Stimulated activated CD4-positive, alpha-beta T cell treated with anti-CD3 and anti-CD28 coated beads, TNF-alpha, amount 100 ng/mL, for 48 hours (primary cell): Measurements from ENCODE around the gene ZBTB18.
A peak's percentile ranks its signal among the peaks of the same experiment; 100 is the strongest.

ENCODE experiments used
- DNase-seq, 3 donors: peaks; one replicate each; pipeline ENCODE4 v3.0.0-alpha.2; 2020; ENCODE audit warnings: low read depth in 3 of 3

ZBTB18 gene

GRCh38 chr1:244062156-244062725, 11.2 kb downstream of the ZBTB18 start:
- DNase-seq, result no peak

DNA sequence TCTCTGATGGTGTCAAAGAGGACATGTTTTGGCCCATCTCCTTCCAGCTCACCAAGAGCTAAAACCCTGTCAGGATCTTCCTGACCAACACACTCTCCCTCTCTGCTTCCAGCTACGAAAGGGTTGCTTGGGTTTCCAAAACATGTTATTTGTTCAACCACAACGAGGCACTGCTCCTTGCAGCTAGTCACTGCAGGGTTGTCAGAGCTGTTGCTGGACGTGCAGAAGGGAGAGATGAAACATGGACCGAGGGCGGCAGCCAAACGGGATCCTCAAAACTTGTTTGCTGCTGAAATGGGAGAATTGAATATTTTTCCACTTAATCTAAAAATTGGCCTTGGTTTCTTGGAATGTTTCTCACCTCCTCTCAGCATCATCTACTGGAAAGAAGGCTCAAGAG, 12.4 kb downstream of the ZBTB18 start:
- no peak for DNase-seq

- DNase-seq, result no peak
These were observed 13.5 kb downstream of the ZBTB18 start for GRCh38 chr1:244064621-244065020.

DNA sequence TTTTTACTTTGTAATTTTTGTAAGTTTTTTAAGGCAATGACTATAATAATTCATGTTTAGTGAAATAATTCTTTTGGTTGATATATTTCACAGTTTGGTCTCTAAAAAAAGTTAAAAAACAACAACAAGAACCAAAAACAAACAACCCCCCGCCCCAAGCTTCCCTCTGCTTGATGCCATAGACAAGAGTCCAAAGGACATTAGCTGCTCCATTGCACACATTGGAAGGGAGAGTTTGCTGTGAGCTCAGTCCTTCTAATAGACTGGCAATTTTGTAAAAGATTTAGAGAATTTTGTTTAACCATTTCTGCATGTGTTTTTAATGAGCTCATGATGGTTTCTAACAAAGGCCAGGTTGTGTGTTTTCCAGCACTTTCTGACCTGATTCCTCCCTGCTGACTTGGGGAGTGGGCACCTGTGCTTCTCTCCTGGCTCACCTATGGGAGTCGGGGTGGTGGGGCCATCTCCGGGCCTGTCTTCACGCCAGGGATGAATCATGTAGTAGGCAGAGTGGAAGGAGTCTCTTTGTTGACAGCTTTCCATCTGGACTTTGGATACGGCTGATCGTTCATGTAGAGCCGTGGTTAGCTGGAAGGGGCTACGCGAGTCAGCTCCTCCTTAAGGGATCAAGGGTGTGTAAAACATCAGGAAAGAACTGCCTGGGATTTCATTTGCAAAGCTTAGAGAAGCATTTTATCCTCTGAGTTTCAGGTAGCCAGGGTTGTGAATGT, 14.1 kb downstream of the ZBTB18 start:
- DNase-seq, result no peak

DNA sequence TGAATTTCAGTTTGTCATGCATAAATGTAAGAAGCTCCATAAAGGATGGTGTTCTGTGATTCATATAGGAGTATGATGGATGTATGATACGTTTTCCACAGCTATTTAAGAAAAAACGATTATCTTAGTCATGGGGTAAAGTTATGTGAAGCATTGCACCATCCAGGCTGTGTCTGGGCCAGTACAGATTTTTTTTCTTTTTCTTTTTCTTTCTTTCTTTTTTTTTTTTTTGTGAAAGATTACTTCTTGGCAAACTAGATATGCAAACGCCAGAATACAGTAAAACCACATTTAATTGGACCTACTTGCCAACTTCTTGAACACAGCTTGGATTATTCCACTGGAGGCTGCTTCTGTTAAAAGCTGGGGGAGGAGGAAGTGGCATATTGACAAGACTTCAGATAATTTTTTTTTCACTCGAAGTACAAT, 14.9 kb downstream of the ZBTB18 start:
- DNase-seq, result no peak

- no peak for DNase-seq
These were observed 16.1 kb downstream of the ZBTB18 start for GRCh38 chr1:244066954-244067716.

- no peak for DNase-seq
These were observed 16.8 kb downstream of the ZBTB18 start for GRCh38 chr1:244067893-244068292.

- no peak for DNase-seq
These were observed 17.5 kb downstream of the ZBTB18 start for GRCh38 chr1:244068567-244068966.

DNA sequence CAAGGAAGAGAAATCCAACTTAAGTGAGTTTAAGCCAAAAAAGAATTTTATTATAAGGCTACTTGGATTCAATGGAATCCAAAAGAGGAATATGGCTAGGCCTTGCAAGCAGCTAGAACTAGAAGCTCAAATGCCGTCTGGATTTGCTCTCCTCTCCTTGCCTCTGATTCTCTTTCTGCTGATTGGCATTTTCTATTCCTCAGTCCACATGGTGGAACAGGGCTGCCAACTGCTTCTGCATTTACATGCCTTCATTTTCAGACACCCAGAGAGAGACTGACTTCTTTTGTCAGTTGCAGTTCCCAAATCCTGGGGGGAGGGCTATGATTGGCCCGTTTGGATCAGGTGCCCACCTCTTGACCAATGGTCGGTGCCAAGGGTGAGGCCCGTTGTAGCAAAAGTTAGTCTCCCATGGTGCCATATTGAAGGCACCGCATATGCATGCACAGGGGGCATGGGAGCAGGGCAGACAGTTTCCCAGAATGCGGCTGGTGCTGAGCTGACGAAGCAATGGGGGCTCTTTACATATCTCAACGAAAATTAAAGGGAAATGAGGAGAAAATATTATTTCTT, 18.3 kb downstream of the ZBTB18 start:
- no peak for DNase-seq

DNA sequence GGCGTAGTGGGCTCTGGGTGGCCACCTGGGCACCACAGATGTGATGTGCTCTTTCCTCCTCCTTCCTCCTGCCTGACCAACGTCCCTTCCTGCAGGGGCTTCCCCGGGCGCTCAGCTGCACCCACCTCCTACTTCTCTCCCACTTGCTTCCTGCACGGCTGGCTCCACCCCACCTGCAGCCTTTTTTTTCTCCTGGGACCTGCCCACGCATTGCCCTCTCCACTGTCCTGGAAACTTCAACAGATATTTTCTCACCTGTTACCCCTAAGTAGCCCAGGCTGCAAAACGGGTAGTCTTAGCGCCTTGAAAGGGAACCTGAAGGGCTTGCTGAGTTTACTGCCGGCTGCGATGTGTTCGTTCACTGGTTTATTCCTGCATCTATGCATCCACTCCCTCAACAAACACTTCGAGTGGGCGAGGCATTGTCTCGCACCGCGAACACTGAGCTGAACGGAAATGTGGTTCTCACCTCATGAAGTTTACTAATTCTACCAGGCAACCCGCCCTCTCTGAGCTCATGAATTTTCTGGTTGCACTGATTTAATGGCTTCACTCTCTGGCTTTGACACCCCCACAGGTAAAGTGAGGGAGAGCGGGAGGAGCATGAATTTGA, 23.6 kb downstream of the ZBTB18 start:
- peak in 2 of 3 donors; percentile 23 to 45 for DNase-seq

- no peak for DNase-seq
These were observed 24.2 kb downstream of the ZBTB18 start for GRCh38 chr1:244075247-244075722.

- DNase-seq, result no peak
These were observed 25.7 kb downstream of the ZBTB18 start for GRCh38 chr1:244076740-244077139.

DNA sequence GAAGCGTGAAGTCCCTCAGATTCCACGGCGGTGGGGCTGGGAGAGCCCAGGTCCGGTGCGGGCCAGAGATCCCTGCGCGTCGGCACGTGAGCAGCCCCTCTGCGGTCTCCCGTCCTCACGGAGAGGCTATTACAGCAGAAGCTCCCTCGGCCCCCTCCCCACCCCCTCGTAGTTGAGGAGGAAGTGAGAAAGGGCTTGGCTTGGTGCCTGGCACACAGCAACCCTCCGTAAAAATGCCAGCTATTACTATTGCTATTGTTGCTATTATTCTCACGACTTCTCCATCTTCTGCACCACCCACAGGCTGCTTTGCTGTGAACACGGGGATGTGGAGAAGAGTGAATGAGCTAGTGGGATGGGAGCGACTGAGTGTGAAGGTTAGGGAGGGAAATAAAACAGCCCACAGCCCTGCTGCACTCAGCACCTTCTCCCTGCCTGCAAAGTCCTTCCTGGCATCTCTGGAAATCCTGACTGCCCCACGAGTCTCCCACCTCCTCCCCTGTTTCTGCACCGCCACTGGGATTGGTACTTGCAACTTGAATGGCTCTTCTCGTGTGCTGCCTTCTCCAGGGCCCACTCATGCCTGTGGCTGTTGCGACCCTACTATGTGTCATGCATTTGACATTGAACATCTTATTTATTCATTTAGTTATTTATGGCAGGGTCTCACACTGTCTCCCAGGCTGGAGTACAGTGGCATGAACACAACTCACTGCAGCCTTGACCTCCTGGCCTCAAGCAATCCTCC, 26.6 kb downstream of the ZBTB18 start:
- no peak for DNase-seq

GRCh38 chr1:244080343-244080929, 29.4 kb downstream of the ZBTB18 start:
- DNase-seq, result no peak

DNA sequence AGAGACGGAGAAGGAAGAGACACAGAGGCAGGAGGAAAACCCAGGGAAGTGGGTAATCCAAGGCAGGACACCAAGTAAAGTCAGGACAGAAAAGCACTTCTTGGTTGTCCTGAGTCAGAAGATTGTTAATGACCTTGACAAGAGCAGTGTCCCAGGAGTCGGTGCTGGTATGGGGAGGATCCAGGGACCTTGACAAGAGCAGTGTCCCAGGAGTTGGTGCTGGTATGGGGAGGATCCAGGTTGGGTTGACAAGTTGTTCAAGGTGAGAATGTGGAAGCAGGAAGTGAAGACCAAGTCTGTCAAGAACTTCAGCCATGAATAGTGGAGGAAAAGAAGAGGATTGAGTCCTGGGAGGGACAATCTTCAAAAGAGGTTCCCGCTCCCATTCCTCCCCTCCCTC, 31.9 kb downstream of the ZBTB18 start:
- no peak for DNase-seq

GRCh38 chr1:244083383-244083943, 32.4 kb downstream of the ZBTB18 start:
- DNase-seq, result no peak

DNA sequence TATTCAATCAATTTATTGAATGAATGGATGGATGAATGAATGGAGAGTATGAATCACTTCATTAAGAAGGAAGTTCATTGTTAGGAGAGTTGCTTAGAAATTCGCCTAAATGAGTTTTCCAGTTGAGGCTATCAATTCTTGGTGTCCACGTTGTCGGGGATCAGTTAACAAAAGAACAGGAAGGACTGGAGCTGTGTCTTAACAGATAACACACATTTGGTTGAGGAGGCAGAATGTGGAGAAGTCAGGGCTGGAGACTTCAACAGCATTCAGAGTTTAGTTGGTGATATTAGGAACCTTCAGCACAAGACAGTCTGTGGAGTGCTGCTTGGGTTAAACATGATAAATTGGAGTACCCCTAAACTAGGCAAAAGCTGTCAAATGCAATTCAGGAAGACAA, 33.7 kb downstream of the ZBTB18 start:
- no peak for DNase-seq

DNA sequence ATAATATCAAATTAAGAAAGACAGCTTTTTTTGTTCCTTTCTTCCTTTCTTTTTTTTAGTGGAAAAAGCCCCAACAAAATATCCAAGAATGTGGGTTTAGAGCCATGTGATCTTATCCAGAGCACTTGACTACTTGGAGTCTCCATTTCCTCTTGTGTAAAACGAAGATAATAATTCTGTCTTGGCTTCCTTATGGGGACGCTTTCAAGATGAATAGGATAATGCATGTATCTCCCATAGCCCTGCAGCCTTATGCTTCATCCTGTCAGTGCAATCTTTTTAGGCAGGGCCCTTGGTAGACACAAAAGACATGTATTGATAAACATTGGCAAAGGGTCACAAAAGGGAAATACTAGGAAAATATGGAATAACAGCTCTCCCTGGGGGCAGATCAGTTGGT, 34.8 kb downstream of the ZBTB18 start:
- no peak for DNase-seq

DNA sequence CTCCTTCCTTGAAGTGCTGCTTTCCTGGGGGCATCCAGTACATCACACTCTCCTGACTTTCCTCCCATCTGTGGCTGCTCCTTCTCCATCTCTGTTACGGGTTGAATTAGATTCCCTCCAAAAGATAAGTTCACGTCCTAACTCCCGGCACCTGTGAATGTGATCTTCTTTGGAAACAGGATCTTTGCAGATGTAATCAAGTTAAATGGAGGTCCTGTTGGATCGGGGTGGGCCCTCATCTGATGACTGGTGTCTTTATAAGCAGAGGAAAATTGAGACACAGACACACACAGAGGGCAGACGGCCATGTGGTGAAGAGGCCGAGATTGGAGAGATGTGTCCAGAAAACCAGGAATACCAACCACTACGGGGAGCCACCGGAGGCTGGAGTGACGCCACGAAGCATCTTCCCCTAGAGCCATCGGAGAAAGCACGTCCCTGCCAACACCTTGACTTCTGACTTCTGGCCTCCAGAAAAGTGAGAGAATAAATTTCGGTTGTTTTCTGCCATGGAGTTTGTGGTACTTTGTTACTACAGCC, 36.0 kb downstream of the ZBTB18 start:
- no peak for DNase-seq

DNA sequence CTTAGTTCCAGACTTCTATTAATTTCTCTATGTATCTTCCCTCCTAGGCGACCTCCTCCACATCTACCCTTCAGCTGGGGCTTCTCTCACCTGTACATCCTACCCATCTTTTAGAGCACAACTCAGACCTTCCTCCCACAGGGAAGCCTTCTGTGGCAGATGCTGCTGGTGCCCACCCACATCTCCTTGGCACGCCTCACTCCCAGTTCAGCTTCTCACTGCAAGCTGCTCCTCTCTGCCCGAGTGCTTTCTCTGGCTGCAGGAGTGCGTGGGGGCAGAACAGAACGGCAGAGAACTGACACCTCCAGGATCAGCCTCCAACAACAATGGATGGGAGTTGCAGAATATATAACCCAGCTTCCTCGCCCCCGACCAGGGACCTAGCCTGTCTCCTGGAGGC, 36.5 kb downstream of the ZBTB18 start:
- DNase-seq, result no peak
